Measurements from ENCODE around the gene NDUFA11. TPM values are rescaled to one million over a fixed set of nuclear protein-coding genes. Genes with fewer than 3 reads are reported as not detected.

The NDUFA11 gene
- total and polyA plus RNA-seq, 9 of the 15 experiments (the other 6 are each of a cell fraction or from before 2014, with no cell fraction given): 63.3 to 486 (median 274) TPM

DNA sequence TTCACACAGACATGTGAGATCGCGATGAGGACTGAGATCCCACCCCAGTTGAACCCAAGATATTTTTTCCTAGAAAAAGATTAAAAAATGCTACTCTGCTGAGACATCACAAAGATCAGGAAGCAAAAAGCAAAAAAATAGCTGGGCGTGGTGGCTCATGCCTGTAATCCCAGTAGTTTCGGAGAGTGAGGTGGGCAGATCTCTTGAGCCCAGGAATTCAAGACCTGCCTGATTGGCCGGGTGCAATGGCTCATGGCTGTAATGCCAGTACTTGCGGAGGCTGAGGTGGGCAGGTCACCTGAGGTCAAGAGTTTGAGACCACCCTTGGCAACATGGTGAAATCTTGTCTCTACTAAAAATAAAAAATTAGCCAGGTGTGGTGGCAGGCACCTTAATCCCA lies 53.4 kb downstream of the NDUFA11 start:
- H2AFZ ChIP-seq (ENCODE audit: low read depth, low read length): no peak overlapping the region
- no peaks in the 10 kb centered on the region; a peak in 1 of 5 replicates for H3K4me1 ChIP-seq (replicated peaks in 1 of 2; ENCODE audit: control insufficient read depth in 2 of 2, insufficient read depth in 2 of 2, low read length in 2 of 2)
- no peak for DNase-seq (ENCODE audit: extremely low read depth in 1 of 4, low spot score in 3 of 4)
- intact Hi-C loops (cut with micrococcal nuclease) (no loop called here), in situ Hi-C loops (cut with MboI) (no loop called here)
- H3K9me3 ChIP-seq (replicated peaks; ENCODE audit: control insufficient read depth, insufficient read depth, low read depth, low read length): no peaks in the 10 kb centered on the region
- no peak overlapping the region for H3K4me2 ChIP-seq (ENCODE audit: insufficient read depth, low read length)
- FAIRE-seq: no peak
- no peak overlapping the region for H3K4me3 ChIP-seq
- WGBS (ENCODE audit: insufficient coverage, low coverage, missing lambda C conversion rate): 31% methylated on average over 6 of the region's 6 CpGs
- no peak for ATAC-seq
- no peaks in the 10 kb centered on the region for H3K36me3 ChIP-seq (ENCODE audit: control insufficient read depth, insufficient read depth, low read length)
- POLR2A ChIA-PET: interaction anchor here (0.5 to 1.8 kb wide), 2 partner anchors 22 to 130 kb away, joined by 4 to 7 read pairs; no protein-coding TSS in a partner anchor
- no TSS peak for BruUV-seq (replicated peaks)
- H3K79me2 ChIP-seq (ENCODE audit: control insufficient read depth, insufficient read depth, low read length): no peaks in the 10 kb centered on the region
- H3K9ac ChIP-seq (ENCODE audit: insufficient read depth in 1 of 2, low read depth in 2 of 2, low read length in 2 of 2): no peak overlapping the region
- no peaks in the 10 kb centered on the region for H3K9me1 ChIP-seq (ENCODE audit: control insufficient read depth, insufficient read depth, low read length)
- 0 out of 2 replicates have a peak, but pooled peaks cover 4% of the 10 kb centered on the region for H4K20me1 ChIP-seq (replicated peaks; ENCODE audit: control insufficient read depth, insufficient read depth, low read length)
- no peak overlapping the region for H3K27ac ChIP-seq (ENCODE audit: extremely low read depth, low read depth, low read length)
- peaks cover 16 to 35% of the 10 kb centered on the region in 2 experiments for H3K27me3 ChIP-seq (ENCODE audit: control insufficient read depth in 2 of 2, insufficient read depth in 2 of 2, low read length in 2 of 2)
- CTCF ChIA-PET (ENCODE audit: low intra/inter-chr PET ratio): no interaction called here
- no peak for TF ChIP-seq ZNF232 (CRISPR knock-in tag; IDR thresholded peaks at IDR 0.05)
- TF ChIP-seq CSDE1 (IDR thresholded peaks at IDR 0.05): no peak
- TF ChIP-seq ZNF217 (CRISPR knock-in tag; IDR thresholded peaks at IDR 0.05): no peak
- no peak for TF ChIP-seq CTBP1 (IDR thresholded peaks at IDR 0.05; ENCODE audit: borderline replicate concordance)
- TF ChIP-seq MTA2 (IDR thresholded peaks at IDR 0.05; ENCODE audit: low read depth): no peak
- no peak for TF ChIP-seq RHOXF2B (CRISPR knock-in tag; conservative IDR thresholded peaks at IDR 0.05)
- TF ChIP-seq SAP30 (IDR thresholded peaks at IDR 0.05; ENCODE audit: borderline replicate concordance, insufficient read depth, low read depth, low read length, poor library complexity, severe bottlenecking): no peak
- no peak for TF ChIP-seq ZNF282 (CRISPR knock-in tag; IDR thresholded peaks at IDR 0.05)
- TF ChIP-seq ZNF316 (IDR thresholded peaks at IDR 0.05): no peak
- TF ChIP-seq ZNF695 (CRISPR knock-in tag; IDR thresholded peaks at IDR 0.05): no peak
- TF ChIP-seq IRF2 (CRISPR knock-in tag; IDR thresholded peaks at IDR 0.05): no peak
- TF ChIP-seq GTF2F1 (IDR thresholded peaks at IDR 0.05; ENCODE audit: low read depth, low read length): no peak
- TF ChIP-seq, protein P1, sequence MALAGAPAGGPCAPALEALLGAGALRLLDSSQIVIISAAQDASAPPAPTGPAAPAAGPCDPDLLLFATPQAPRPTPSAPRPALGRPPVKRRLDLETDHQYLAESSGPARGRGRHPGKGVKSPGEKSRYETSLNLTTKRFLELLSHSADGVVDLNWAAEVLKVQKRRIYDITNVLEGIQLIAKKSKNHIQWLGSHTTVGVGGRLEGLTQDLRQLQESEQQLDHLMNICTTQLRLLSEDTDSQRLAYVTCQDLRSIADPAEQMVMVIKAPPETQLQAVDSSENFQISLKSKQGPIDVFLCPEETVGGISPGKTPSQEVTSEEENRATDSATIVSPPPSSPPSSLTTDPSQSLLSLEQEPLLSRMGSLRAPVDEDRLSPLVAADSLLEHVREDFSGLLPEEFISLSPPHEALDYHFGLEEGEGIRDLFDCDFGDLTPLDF (CRISPR knock-in tag; IDR thresholded peaks at IDR 0.05): no peak
- TF ChIP-seq ATF1 (CRISPR knock-in tag; IDR thresholded peaks at IDR 0.05): no peak
- TF ChIP-seq ATF1 (tag; IDR thresholded peaks at IDR 0.05): no peak
- no peak for TF ChIP-seq FOXM1 (IDR thresholded peaks at IDR 0.05; ENCODE audit: low read depth)
- no peak for TF ChIP-seq FOXM1 (CRISPR knock-in tag; IDR thresholded peaks at IDR 0.05; ENCODE audit: low read depth)
- TF ChIP-seq ZNF583 (CRISPR knock-in tag; IDR thresholded peaks at IDR 0.05): no peak
- no peak for TF ChIP-seq NCOR1 (IDR thresholded peaks at IDR 0.05)
- no peak for TF ChIP-seq EP400 (IDR thresholded peaks at IDR 0.05)
- TF ChIP-seq, protein P2, sequence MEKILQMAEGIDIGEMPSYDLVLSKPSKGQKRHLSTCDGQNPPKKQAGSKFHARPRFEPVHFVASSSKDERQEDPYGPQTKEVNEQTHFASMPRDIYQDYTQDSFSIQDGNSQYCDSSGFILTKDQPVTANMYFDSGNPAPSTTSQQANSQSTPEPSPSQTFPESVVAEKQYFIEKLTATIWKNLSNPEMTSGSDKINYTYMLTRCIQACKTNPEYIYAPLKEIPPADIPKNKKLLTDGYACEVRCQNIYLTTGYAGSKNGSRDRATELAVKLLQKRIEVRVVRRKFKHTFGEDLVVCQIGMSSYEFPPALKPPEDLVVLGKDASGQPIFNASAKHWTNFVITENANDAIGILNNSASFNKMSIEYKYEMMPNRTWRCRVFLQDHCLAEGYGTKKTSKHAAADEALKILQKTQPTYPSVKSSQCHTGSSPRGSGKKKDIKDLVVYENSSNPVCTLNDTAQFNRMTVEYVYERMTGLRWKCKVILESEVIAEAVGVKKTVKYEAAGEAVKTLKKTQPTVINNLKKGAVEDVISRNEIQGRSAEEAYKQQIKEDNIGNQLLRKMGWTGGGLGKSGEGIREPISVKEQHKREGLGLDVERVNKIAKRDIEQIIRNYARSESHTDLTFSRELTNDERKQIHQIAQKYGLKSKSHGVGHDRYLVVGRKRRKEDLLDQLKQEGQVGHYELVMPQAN (IDR thresholded peaks at IDR 0.05; ENCODE audit: borderline replicate concordance): no peak

All from K562 (cell line).